ENCODE data around the gene VAMP1.
"Not testable (repeated sequence)": the region's sequence is repeated elsewhere in the genome, so short reads cannot be mapped to it uniquely, and the experiment has no call there.

Gene VAMP1

GRCh38 chr12:6494258-6494743, 23.8 kb upstream of the VAMP1 start:
- peak overlapping the region; percentile 82 for H3K4me3 ChIP-seq (replicated peaks; ENCODE audit: low read depth, low read length)
- no peak for DNase-seq (ENCODE audit: extremely low read depth, low read depth)
- no peak for TF ChIP-seq CTCF (IDR thresholded peaks at IDR 0.05; ENCODE audit: low read depth, low read length, missing control alignments)

GRCh38 chr12:6493497-6494257, 23.2 kb upstream of the VAMP1 start, which contains the start of gene NCAPD2:
Gene NCAPD2, plus strand, starts transcription at chr12:6494102. Its CDS starts 997 bp downstream, at chr12:6495099.
- peak within 1 kb of the TSS; percentile 82 for H3K4me3 ChIP-seq (replicated peaks; ENCODE audit: low read depth, low read length)
- DNase-seq (ENCODE audit: extremely low read depth, low read depth), result peak; percentile 87
- TF ChIP-seq CTCF (IDR thresholded peaks at IDR 0.05; ENCODE audit: low read depth, low read length, missing control alignments), result no peak

- peak within 1 kb of the TSS; percentile 82 for H3K4me3 ChIP-seq (replicated peaks; ENCODE audit: low read depth, low read length)
- peak; percentile 79 for DNase-seq (ENCODE audit: extremely low read depth, low read depth)
- TF ChIP-seq CTCF (IDR thresholded peaks at IDR 0.05; ENCODE audit: low read depth, low read length, missing control alignments), result no peak
These were observed 22.5 kb upstream of the VAMP1 start, which contains the start of gene MRPL51 for GRCh38 chr12:6492838-6493496. Gene MRPL51, minus strand, starts transcription at chr12:6493262. Its CDS starts 126 bp downstream, at chr12:6493136.

GRCh38 chr12:6490673-6491072, 20.2 kb upstream of the VAMP1 start:
- DNase-seq (ENCODE audit: extremely low read depth, low read depth); H3K4me3 ChIP-seq (replicated peaks; ENCODE audit: low read depth, low read length): not testable (repeated sequence)

- DNase-seq (ENCODE audit: extremely low read depth, low read depth), result no peak
- H3K4me3 ChIP-seq (replicated peaks; ENCODE audit: low read depth, low read length), result no peak overlapping the region
- TF ChIP-seq CTCF (IDR thresholded peaks at IDR 0.05; ENCODE audit: low read depth, low read length, missing control alignments), result no peak
These were observed 19.0 kb upstream of the VAMP1 start for GRCh38 chr12:6489449-6489848.

GRCh38 chr12:6488240-6488639, 17.8 kb upstream of the VAMP1 start:
- no peak overlapping the region for H3K4me3 ChIP-seq (replicated peaks; ENCODE audit: low read depth, low read length)
- no peak for DNase-seq (ENCODE audit: extremely low read depth, low read depth)
- TF ChIP-seq CTCF (IDR thresholded peaks at IDR 0.05; ENCODE audit: low read depth, low read length, missing control alignments), result no peak

GRCh38 chr12:6478416-6478815, 7.9 kb upstream of the VAMP1 start:
- H3K4me3 ChIP-seq (replicated peaks; ENCODE audit: low read depth, low read length), result no peak overlapping the region
- no peak for DNase-seq (ENCODE audit: extremely low read depth, low read depth)
- no peak for TF ChIP-seq CTCF (IDR thresholded peaks at IDR 0.05; ENCODE audit: low read depth, low read length, missing control alignments)

- H3K4me3 ChIP-seq (replicated peaks; ENCODE audit: low read depth, low read length); DNase-seq (ENCODE audit: extremely low read depth, low read depth): not testable (repeated sequence)
These were observed 7.3 kb upstream of the VAMP1 start for GRCh38 chr12:6477601-6478377.
